Measurements from ENCODE around the gene FAM50A.
A peak's percentile ranks its signal among the peaks of the same experiment; 100 is the strongest.
"Not testable (repeated sequence)": the region's sequence is repeated elsewhere in the genome, so short reads cannot be mapped to it uniquely, and the experiment has no call there.

The FAM50A gene

DNA sequence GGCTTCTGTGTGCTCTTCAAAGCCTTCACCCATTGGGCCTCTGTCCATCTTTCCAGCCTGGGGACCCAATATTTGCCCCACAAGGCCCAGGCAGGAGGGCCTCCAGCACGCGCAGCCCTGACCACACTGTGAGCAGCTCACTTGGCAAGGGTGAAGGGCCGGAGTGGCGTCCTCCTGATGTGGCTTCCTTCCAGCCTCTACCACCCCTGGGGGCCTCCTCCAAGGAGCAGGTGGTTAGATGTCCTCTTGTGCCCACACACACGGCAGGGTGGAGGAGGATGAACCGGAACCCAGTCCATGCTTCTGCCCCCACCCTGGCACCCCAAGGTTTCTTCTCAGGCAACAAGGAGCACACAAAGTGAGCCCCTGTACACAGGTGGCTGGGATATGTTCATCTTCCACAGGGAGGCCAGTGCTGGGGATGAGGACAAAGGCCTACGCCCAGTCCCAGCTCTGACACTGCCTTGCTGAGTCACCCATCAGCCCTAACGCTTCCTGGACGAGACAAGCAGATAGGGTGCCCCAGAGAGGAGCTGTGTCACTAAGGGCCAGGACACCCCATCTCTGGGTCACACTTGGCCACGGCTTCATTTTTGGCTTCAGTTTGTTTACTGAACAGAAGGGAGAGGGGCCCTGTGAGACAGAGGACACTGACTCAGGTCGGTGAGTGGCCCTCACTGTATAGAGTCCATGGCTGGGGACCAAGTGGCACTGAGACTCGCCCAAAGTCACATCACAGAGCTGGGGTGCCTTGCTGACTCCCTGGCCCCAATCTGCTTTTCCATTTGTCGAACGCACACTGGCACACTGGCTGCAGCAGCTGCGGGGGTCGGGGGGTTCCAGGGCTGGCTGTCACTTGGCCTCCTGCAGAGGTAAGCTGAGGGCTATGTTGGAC, 40.6 kb downstream of the FAM50A start:
- no peak for DNase-seq (ENCODE audit: low spot score)

DNA sequence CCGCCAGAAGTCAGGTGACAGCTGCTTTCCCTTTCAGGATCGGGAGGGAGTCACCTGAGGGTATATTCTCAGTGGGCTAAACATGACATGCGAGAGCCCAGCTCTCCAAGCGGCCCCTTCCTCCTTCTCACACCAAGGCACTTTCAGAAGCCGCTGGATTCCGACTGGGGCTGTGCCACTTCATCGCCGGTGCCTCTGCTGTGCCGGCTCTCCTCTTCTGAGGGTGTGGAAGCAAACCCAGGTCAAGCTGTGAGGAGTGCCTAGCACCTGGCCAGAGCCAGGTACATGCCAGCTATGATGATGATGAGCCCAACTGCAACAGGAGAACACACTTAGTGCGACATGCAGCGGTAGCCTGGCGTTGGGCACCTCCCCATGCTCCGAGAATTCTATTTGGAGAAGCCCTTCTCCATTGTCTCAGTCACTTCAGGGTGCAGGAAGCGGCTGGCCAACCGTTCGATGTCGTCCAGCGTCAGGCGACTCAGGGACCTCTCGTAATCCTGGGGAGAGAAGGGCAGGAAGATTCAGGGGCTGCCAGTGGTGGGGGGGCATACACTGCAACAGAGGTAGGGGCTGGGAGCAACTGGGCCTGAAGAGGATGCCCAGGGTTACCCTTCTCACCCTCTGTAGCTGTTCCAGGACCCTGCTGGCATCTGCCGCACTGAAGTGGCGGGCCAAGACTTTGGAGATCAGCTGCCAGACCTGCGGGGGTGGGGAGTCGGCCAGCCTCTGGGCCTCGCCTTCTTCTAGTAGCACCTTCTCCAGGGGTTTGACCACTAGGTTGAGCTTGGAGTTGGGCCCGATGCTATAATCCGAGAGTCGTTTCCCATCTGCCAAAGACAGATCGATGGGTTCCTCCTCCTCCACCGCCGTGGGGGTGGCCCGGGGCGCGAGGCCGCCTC, 41.5 kb downstream of the FAM50A start:
- no peak for DNase-seq (ENCODE audit: low spot score)

DNA sequence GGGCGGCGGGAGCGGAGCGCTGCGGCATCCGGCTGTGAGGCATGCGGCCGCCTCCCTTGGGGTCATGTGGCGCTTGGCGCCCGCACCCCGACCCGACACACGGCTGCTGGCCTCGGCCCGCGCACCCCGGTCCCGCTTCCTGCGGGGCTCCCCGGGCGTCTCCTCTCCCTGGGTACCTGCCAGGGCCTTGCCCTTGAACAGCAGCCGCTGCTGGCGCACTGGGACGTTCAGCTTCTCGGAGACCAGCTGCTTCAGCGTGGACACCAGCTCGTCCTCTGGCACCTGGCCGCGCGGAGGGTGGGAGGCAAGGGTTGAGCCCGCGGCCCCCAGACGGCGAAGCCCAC, 42.1 kb downstream of the FAM50A start:
- DNase-seq (ENCODE audit: low spot score), result no peak

DNA sequence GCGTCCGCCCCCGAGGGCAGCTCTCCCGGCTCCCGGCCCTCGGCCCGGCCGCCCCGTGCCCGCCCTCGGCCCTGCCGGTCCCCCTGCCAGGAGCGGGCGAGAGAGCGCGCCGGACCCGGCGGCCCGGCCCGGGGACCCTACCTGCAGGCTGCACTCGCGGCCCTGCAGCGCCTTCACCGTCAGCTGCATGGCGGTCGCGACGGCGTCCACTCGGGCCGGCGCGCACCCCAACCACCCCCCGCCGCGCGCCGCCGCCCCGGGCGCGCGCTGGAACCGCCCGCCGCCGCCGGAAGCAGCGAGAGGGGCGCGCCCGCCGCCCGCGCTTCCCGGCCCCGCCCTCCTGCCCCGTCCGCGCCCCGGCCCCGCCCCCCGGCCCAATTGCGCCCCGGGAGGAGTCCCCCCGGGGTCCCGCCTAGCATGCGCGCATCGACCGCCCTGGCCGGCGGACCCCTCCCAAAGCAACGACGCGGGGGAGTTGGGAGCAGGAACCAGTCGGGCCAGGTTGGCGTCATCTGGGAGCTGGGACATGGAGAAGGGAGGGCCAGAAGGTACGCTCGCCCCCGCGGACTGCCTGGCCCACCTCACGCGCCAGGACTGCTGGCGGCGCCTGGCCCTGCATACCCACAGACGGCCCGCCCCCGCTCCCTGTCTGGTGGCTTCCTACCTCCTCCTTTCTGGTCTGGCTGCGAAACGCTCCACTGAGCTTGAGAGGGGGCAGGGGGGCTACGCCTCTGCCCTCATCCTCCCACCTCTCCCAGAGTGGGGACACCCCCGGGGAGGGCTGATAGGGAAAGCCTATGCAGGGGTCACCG, 42.7 kb downstream of the FAM50A start, which contains the start of gene UBL4A:
Gene UBL4A (minus strand): TSS at position 220 of the 812 bp plus-strand sequence. CDS start 31 bp downstream, at position 189.
- peak; percentile 43 for DNase-seq (ENCODE audit: low spot score)

DNA sequence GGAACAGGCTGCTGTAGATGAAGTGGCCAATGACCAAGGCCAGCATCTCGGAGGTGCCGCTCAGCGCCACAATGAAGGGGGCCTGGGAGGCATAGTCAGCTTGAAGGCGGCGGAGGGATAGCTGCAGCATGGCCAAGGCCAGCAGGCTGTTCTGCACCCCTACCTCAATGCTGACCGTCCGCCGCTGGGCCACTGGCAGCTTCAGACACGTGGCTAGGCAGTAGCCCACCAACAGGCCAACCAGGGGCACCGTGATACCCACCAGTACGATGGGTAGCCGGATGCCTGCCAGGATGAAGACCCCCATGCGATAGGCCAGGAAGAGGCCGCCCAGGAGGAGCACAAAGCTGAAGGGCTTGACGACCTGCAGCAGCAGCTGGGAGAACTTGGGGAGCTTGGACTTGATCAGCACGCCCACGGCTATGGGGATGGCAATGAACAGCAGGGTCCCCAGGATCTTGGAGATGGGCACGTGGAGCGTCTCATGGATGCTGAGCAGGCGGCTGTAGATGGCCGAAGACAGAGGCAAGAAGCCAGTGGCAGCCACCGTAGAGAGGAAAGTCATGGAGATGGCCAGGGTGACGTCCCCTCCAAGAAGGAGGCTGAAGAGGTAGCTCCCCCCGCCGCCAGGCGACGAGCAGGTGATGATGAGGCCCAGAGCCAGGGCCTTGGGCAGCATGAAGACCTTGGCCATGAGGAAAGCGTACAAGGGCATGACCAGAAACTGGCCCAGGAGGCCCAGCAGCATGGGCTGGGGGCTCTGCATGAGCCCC, 43.8 kb downstream of the FAM50A start:
- DNase-seq (ENCODE audit: low spot score), result no peak

DNA sequence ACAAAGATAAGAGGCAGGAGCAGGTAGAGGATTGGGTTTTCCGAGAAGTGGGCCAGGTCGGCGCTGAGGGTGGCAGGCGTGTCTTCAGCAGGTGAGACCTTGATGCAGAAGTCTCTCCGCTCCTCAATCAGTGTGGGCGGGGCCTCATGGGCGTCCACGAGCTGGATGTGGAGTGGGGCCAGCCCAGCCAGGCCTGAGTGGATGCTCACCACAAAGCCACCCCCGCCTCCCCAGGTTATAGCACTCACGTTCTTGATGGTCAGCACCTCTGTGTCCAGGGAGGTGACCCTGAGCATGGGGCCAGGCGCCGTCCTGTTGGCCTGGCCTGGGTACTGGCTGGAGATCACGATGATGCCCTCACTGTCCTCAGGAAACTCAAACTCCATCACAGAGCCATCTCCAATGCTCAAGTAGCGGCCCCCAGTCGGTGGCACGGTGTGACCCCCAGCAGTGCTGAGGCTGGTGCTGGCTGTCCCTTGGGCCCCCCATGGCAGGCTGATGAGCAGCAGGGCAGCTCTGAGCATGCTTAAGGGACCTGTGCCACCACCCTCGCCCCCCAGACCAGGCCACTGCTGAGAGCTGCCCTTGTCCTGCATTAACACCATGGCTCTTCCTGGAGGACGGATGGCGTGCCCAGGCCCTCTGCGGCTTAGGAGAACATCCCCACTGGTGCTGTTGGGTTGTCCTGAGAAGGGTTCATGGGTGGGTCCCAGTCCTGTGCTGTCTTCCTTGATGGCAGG, 44.6 kb downstream of the FAM50A start:
- no peak for DNase-seq (ENCODE audit: low spot score)

DNA sequence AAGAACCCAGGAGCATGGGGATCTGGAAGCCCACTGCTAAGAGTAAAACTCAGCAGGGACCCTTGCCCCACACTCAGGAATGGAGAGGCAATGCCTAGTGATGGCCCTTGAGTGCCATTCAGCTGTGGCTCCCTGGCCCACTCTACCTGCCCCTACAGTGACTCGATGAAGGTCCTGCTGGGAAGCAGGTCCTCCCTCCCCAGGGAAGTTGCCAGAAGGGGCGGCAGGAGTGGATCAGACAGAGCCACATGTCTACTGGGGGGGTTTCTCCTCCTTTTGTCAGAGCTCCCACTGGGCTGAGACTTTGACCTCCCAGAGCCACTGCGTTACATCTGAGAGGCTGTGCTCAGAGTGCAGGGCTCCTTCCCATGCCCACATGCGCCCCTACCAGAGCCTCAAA, 45.2 kb downstream of the FAM50A start:
- DNase-seq (ENCODE audit: low spot score), result no peak

DNA sequence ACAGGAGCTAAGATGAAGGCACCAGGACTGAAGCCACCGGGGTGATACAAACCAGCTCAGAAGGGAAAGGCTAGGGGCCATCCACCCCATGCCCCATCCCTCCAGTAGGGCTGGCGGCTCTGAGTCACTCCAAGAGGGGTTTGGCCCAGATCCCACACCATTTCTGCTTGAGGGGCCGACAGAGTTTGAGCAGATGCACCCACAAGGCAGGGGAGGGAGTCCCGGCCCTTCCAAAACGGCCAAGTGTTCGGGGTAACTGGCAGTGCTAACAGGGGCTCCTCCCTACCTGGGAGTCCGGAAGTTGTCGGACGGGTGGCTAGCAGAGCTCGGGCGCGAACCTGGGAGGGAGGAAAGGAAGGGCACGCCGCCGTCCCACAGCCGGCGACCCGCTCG, 46.1 kb downstream of the FAM50A start:
- no peak for DNase-seq (ENCODE audit: low spot score)

DNA sequence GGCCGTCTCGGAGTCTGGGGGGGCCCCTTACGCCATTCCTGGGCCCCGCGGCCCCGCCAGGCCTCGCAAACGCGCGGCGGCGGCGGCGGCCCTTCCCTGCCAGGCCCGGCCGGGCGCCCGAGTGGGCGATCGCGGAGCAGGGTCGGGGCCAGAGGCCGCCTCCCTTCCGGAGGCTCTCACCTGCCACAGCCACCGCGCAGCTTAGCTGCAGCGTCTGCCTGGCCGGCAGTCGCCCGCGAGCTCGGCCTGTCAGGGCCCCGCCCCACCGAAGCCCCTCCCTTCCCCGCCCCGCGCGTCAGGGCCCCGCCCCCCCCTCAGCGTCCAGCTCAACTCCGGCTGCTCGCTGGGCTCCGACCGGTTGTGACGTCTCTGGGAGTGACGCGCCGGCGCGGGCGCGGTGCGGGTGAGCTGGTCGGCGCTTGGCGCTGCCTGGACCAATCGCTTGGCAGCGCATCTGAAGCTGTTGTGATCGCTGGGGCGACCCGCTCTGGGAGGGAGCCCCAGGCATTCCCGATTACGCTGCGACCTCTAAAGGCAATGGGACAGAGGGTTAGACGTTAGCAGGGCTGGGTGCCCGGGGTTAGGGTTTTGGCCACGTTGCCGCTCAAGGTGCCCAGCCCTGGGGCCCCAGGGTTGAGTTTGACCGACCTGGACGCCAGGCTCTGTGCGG, 46.6 kb downstream of the FAM50A start, which contains the start of gene SLC10A3:
Gene SLC10A3 (minus strand): TSS at position 216 of the 670 bp plus-strand sequence. CDS start 1,689 bp downstream, outside the sequence.
- peak; percentile 96 for DNase-seq (ENCODE audit: low spot score)

DNA sequence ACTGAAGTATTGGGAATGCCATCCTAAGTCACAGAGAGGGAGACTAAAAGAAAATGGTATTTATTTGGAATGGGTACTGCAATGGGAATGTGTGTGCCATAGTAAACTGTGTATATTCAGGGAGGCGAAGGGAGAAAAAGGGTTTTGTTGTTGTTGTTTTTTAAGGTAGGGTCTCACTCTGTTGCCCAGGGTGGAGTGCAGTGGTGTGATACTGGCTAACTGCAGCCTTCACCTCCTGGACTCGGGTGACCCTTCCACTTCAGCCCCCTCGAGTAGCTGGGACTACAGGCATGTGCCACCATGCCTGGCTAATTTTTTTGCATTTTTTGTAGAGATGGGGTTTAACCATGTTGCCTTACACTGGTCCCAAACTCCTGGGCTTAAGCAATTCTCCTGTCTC, 50.8 kb downstream of the FAM50A start:
- DNase-seq (ENCODE audit: low spot score), result no peak

DNA sequence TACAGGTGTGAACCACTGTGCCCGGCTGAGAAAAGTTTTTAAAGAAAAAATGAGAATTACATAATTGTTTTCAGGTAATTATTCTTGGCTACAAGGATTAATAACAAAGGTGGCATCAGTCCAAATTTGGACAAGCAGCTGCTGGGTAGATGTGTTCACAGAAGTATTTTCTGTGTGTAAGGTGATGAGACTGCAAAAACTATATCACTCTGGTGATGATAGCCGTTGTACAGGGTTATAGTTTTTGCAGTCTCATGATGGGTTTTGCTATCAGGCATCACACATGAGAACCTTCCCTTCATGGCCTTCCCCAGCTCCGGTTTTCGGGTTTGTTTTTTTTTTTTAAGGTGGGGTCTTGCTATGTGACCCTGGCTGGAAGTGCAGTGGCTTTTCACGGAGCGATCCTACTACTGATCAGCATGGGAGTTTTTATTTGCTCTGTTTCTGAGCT, 51.6 kb downstream of the FAM50A start:
- DNase-seq (ENCODE audit: low spot score), result no peak

DNA sequence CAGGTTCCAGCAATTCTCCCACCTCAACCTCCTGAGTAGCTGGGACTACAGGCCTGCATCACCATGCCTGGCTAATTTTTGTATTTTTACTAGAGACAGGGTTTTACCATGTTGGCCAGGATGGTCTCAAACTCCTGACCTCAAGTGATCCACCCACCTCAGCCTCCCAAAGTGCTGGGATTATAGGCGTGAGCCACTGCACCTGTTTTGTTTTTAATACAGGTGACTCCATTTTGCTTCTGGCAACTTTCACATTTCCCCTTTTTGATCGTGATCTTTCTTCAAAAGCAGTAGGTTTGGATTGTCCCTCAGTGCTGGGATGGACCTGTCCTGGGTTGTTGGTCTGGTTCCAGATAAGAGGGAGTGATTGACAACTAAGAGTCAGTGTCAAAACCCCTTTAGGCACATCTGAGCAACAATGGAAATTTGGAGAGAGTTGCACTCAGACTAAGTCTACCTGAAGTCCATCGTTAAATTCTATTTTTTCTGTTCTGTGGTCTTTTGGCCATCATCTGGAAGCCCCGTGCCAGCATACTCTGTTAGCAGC, 52.7 kb downstream of the FAM50A start:
- not testable (repeated sequence) for DNase-seq (ENCODE audit: low spot score)
